Measurements from ENCODE around the gene CRYBA1.
"Not testable (repeated sequence)": the region's sequence is repeated elsewhere in the genome, so short reads cannot be mapped to it uniquely, and the experiment has no call there.

The CRYBA1 gene, protein sequence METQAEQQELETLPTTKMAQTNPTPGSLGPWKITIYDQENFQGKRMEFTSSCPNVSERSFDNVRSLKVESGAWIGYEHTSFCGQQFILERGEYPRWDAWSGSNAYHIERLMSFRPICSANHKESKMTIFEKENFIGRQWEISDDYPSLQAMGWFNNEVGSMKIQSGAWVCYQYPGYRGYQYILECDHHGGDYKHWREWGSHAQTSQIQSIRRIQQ

DNA sequence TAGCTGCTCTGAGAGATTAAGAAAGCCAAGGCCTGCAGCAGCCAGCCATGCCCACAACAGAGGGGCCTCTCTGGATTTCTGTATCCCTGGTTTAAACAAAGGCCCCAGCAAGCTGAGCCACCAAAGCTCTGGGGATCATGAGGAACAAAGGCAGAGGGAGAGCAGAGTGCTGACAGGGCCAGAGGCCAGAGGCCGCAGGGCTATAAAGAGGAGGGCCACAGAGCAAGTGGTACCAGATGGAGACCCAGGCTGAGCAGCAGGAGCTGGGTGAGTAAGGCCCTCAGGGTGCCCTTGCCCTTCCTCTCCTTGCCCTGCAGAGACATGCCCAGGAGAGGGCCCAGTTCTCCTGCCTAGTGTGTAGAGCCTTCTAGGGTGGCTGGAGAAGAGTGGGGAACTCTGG lies at the start of gene CRYBA1:
TSS of gene CRYBA1 (plus strand) at position 232 of the 400 bp plus-strand sequence. CDS start at position 237, 5 bp downstream.
- no peak for DNase-seq (ENCODE audit: low spot score)

DNA sequence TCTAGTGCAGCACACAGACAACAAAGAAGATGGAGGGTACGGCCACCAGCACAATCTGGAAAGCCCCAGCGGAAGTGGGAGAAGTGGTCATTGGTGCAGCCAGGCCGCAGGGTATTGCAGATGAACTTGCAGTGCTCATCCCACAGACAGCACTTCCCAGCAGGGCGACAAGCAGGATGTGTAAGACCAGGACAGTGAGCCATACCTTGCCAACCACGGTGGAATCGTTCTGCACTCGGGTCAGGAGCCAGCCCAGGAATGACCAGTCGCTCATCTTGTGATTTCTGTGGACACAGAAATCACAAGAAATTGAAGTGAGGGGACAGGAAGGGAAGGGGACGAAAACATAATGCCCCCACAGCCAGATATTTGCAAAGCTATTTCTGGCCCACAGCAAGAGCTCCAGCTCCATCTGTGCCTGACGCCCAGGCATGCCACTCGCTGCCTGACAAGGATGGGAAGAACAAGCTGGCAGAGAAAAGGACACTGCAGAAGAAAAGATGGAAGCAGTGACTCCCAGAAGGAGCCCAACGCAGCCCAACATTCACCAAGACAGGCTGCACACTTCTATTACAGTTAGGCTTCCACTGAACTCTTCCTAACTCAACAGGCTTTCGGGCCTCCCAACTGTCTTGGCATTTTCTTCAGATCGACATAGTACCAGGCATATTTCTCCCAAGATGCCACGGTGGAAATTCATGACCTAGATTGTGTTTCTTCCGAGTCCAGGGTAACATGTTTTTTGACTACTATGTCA lies 49.0 kb upstream of the CRYBA1 start:
- no peak for DNase-seq (ENCODE audit: low spot score)

DNA sequence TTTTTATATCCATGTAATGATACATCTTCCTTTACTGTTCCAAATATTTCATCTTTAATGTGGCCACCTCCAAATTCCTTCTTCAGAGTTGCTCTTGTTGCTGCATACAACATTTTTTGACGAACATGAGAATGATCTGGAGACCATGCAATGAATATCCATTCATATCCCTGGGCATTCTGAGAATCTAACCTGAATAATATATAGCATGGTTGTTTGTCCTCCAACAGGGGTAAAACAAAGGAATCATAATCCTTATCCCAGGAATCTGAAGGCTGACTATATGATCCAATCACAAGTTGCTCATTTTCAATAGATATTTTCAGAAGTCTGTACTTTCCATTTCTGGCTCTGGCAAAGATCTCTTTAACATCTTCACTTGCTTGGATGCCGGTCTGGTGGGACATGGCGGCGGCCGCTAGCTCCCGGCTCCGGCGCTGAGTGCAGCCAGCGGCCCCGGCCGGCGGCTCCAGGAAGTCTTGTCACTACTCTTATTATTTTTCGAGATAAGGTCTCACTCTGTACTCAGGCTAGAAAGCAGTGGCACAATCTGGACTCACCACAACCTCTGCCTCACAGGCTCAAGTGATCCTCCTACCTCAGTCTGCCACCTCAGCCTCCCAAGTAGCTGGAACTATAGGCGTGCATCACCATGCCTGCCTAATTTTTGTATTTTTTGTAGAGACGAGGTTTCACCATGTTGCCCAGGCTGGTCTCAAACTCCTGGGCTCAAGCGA lies 42.4 kb upstream of the CRYBA1 start:
- DNase-seq (ENCODE audit: low spot score), result not testable (repeated sequence)

DNA sequence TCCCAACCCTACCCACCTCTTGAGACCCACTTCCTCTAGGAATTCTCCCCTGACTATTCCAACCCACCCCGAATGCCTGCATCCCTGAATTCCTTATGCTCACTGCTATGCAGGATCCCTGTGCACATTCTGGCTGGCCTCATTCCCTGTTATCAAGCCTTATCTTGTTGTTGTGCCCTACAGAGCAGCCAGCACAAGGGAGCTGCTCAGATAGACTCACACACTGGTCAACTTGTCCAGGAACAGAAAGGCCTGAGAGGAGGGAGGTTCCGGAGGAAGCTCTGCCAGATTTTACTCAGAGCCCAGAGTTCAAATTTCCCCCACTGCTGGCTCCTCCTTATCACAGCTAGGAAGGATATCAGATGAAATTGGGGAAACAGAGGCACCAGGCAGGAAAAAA lies 41.6 kb upstream of the CRYBA1 start:
- DNase-seq (ENCODE audit: low spot score), result no peak

DNA sequence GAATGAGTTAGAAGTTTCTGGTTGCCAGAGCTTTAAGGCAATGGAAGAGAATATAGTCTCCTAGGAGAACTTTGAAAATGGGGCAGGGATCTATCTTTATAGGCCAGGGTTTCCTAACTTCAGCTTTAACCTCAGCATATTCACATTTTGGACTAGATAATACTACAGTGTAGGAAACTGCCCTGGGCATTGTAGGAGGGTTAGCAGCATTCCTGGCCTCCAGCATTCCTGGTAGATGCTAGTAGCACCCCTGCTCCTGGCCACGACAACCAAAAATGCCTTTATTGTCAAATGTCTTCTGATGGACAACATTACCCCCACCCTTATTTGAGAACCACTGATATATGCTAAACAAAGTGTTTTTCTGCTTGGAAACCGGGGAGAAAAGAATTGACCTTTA lies 38.7 kb upstream of the CRYBA1 start:
- DNase-seq (ENCODE audit: low spot score), result no peak

DNA sequence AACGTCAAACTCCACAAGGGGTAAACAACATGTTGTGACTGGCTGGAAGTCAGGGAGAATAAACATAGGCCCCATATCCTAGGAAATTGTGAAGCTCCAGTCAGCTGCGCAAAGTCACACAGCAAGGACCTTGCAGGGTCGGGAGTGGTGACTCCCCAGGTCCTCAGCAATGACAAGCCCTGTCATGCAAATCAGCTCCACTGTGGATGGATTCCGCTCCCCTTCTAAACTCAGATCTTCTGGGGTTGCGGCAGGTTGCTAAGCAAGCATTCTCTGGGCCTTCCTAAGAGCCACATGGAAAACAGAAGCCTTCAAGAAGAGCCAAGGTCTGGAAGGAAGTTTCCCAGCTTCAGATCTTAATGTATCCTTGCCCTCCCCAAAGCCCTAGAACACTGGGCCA lies 37.6 kb upstream of the CRYBA1 start:
- no peak for DNase-seq (ENCODE audit: low spot score)

DNA sequence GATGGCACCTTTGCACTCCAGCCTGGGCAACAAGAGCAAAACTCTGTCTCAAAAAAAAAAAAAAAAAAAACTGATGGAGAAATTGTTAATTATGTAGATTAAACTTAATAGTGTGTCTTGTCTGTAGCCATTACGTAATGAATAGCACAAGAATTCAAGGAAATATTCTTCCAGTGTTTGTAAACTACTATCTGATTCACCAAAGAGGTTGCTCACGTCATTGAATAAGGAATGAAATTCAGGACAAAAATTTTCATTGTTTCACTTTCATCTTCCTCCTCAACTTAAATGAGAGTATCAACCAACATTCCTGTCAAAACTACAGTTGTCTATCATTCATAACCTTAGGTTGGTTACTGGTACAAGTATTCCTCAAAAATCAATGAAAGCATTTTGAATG lies 35.8 kb upstream of the CRYBA1 start:
- no peak for DNase-seq (ENCODE audit: low spot score)

DNA sequence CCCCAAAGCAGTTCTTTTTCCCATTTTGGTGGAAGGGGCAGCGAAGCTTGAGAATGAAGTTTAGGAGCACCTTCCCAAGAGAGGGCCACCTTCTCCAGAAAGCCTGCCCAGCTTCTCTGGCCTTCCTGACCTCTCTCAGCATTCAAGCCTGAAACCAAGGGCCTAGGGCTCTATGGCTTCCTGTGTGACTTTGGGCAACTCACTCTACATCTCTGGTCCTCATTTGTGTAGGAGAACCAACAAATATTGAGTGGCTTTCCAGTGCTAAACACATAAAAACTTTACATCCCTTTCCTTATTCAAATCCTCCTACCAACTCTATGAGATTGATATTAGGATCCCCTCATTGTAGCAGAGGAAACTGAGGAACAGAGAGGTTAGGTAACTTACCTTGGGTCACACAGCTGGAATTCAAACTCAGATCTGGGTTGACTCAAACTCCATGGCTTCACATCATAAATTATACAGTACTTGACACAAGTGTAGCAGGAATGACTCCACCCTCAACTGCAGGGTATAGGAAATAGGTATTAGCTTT lies 34.5 kb upstream of the CRYBA1 start:
- no peak for DNase-seq (ENCODE audit: low spot score)

DNA sequence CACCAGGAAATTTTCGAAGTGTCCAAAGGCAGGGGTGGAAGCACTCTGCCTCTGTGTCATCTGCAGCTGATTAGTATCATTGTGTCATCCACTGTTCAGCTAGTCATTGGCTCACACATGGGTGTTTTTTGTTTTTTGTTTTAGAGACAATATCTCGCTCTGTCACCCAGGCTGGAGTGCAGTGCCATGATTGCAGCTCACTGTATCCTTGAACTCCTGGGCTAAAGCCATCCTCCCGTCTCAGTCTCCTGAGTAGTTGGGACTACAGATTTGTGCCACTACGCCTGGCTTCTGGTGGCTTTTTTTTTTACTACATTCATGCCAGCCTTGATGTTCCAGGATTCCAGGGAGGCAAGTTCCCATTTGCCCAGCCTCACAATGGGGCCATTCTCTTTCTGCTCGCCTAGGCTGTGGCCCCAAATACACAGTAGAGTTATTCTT lies 34.0 kb upstream of the CRYBA1 start:
- no peak for DNase-seq (ENCODE audit: low spot score)

DNA sequence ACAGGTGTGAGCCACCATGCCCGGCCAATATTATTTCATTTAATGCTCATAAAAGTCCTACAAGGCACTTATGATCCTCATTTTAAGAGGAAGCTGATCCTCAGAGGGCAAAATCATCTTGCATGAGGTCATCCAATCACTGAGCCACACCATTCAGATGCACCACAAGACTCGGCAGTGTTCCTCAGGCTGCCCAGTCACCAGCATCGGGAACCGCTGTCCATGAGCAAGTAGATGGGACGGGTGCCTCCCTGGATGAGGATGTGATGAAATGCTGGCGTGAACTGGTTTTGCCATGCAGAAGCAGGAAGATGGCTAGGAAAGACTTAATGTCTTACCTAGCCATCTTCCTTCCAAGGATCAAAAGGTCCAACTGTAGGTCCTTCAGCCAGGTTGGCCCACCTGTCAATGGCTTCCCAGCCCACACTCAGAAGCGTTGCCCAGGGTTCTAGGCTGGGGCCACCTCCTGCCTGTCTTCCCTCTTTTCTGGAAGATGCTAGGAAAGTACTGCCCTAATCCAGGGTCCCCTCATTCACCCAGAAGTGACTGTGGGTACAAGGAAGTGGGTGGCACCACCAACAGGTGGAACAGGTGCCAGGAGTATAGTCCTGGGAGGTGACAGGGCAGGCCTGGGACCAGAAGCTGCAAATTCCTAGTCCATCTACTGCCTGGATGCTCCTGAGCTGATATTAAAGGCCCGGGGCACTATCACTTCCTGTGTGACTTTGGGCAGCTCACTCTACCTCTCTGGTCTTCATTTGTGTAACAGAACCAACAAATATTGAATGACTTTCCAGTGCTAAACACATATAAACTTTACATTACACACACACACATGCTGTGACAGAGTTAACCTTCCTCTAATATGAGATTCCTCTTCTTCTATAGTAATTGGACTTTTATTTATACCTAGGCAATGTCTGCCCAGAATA lies 32.2 kb upstream of the CRYBA1 start:
- no peak for DNase-seq (ENCODE audit: low spot score)

DNA sequence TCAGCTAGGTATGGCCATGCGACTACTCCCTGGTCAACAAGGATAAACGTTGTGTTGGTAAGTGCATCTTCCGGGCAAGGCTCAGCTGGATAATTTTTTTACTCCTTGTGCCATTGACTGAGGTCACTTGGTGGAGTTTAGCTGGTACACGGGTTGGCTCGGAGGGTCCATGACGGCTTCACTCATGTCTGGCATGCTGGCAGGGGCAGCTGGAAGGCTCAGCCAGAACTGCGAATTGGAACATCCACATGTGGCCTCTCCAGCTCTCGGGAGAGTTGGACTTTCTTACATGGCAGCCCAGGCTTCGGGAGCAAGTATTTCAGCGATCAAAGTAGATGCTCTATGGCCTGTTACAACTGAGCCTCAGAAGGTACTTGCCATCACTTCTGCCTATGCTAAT lies 31.5 kb upstream of the CRYBA1 start:
- no peak for DNase-seq (ENCODE audit: low spot score)

DNA sequence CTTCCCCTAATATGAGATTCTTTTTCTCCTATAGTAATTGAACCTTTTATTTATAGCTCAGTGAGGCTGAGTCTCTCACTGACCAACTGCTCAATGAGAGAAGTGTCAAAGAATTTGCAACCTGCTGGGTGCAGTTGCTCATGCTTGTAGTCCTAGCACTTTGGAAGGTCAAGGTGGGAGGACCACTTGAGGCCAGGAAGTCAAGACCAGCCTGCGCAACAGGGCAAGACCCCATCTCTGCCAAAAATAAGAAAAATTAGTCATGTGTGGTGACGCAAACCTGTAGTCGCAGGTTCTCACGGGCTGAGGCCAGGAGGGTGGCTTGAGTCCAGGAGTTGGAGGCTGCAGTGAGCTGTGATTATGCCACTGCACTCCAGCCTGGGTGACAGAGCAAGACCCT lies 30.9 kb upstream of the CRYBA1 start:
- no peak for DNase-seq (ENCODE audit: low spot score)

DNA sequence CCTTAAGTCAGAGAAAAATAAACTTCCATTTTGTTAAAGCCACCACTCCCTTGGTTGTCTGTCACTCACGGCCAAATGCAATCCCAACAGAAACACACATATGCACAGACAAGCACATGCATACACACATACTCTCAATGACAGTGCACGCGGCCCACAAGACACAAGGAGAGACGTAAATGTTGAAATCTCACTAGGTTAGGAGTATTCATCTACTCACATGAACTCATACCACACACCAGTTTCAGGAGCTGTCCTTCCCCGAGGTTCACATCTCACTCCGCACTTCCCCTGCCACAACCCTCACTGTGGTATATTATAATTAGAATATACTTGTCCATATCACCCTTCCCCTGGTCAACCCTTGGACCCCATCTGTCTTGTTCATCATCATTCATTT lies 30.5 kb upstream of the CRYBA1 start:
- DNase-seq (ENCODE audit: low spot score), result no peak

DNA sequence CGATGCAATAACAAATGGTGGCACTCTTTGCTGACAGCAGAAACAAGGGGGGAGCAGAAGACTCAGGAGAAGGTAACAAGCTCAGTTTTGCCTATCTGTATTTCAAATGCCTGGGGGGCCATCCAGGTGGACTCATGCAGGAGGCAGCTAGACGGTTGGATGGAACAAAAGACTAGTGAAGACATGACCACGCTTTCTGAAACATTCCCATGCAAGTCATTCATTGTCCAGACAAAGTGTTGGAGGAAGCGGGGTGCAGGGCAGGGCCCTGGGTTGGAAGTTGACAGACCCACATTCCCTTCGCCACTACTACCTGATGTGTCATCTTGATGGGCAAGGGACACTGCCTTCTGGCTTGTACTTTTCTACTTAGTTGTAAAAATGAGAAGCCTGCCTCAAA lies 29.8 kb upstream of the CRYBA1 start:
- no peak for DNase-seq (ENCODE audit: low spot score)

DNA sequence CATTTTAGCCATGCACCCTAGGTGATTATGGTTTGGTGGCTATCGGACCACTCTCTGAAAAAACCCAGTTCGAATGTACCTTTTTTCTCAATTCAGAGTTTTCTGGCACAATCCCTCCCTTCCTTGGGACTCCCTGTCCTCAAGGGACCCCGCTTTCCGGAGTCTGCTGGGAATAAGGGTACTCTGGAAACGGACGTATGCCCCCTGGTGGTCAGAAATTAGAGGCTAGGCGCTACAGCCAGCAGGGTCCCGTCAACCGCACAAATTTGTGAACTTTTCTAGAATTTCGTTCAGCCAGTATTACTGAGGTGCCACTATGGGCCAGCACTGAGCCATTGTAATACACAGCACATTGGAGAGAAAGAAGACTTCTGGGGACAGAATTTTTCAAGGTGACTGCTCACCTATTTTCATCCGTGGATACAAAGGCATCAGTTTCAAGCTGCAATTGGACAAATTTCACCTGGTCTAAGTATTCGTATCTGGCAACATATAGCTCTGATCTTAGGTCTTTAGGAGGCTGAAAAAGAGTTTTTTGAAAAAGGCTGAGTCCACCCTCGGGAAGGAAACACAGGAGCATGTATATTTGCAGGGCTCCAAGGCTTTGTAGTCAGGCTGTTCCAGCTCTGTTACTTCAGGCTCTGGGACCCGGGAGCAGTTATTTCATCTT lies 27.1 kb upstream of the CRYBA1 start:
- peak; percentile 87 for DNase-seq (ENCODE audit: low spot score)

DNA sequence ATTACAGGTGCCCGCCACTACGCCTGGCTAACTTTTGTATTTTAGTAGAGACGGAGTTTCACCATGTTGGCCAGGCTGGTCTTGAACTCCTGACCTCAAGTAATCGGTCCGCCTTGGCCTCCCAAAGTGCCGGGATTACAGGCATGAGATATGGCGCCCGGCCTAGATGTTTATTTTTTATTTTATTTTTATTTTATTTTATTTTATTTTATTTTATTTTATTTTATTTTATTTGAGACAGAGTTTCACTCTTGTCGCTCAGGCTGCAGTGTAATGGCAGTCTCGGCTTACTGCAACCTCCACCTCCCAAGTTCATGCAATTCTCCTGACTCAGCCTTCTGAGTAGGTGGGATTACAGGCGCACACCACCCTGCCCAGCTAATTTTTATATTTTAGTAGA lies 25.3 kb upstream of the CRYBA1 start:
- DNase-seq (ENCODE audit: low spot score), result not testable (repeated sequence)

DNA sequence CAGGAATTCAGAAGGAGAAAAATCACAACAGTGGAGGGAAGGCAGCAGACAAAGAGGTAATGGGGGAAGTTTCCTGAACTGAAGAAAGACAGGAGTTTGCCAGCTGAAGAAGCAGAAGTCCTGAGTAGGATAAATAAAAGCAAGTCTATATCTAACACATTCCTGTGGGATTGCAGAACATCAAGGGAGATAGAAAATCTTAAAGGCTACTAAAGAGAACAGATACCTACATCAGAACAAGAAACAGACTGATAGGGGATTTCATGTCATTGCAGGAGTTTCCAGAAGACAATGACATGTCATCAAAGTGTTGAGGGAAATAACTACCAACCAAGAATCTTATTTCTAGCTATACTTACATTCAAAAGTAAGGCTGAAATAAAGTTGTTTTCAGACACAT lies 21.3 kb upstream of the CRYBA1 start:
- DNase-seq (ENCODE audit: low spot score), result no peak

DNA sequence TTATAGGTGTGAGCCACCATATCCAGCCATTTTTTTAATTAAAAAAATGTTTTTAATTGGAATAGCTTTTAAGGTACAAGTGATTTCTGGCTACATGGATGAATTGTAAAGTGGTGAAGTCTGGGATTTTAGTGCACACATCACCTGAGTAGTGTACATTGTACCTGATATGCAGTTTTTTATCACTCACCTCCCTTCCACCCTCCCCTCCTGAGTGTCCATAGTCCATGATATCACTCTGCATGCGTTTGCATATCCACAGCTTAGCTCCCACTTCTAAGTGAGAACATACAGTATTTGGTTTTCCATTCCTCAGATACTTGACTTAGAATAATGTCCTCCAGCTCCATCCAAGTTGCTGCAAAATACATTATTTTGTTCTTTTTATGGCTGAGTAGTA lies 13.4 kb upstream of the CRYBA1 start:
- no peak for DNase-seq (ENCODE audit: low spot score)

DNA sequence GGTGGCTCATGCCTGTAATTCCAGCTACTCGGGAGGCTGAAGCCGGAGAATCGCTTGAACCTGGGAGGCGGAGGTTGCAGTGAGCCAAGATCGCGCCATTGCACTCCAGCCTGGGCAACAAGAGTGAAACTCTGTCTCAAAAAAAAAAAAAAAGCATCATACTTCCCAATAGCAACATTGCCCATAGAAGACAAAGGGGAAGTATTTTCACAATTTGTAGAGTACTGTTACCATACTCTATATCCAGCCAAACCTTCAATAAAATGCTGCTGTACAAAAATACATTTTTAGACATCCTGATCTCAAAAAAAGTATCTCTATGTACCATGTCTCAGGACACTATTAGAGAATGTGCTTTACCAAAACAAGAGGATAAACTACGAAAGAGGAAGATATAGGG lies 11.7 kb upstream of the CRYBA1 start:
- DNase-seq (ENCODE audit: low spot score), result not testable (repeated sequence)

DNA sequence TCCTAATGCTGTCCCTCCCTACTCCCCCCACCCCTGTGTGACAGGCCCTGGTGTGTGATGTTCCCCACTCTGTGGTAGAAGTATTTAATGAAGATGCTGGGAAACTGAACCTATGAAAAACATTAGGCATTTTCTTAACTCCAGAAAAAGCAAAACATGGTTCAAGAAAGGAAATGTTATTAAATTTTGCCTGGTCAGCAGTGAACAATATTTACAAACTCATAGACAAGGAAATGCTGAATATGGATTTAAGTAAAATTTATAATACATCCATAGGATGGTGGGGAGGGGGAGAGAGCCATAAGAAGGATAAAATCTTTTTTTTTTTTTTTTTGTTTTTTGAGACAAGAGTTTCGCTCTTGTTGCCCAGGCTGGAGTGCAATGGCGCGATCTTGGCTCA lies 10.8 kb upstream of the CRYBA1 start:
- DNase-seq (ENCODE audit: low spot score), result no peak

DNA sequence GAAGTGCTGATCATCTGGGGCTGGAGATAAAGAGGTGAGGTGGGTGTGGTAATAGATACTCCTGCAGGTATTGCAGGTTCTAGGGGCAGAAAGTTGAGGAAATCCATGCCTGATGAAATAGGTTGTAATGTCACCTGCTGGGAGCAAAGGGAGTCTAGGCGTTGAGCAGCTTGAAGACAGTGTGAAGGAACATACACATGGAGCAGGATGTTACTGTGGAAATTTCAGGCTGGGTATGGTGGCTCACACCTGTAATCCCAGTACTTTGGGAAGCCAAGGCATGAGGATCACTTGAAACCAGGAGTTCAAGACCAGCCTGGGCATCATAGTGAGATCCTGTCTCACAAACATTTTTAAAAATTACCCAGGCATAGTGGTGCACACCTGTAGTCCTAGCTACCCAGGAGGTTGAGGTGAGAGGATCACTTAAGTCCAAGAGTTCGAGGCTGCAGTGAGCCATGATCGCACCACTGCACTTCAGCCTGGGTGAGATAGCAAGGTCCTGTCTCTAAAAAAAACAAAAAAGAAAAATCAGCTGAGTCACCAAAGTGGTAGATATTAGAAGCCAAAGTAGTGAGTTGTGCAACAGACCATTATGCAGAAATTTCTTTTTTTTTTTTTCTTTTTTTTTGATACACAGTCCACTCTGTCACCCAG lies 9.1 kb upstream of the CRYBA1 start:
- DNase-seq (ENCODE audit: low spot score), result no peak
